Measurements from ENCODE around the gene ANKH.

- TF ChIP-seq CTCF (IDR thresholded peaks at IDR 0.05 in 8 of 11, conservative IDR thresholded peaks at IDR 0.05 in 3 of 11): no peak
- no peak for TF ChIP-seq POLR2A (IDR thresholded peaks at IDR 0.05)
- no peak for TF ChIP-seq POLR2AphosphoS5 (IDR thresholded peaks at IDR 0.05)
Observed at GRCh38 chr5:14909369-14909768, 37.8 kb upstream of the ANKH start.
